GM18502 (cell line): ENCODE results near the gene IGLON5.

Source experiments
- ATAC-seq: cut with Tn5 transposase; IDR thresholded peaks from one replicate; pipeline ENCODE4 v1.9.1; 2021; ENCODE audit warnings: mild to moderate bottlenecking; ENCODE audit not compliant: unreplicated experiment, poor library complexity

Gene IGLON5

GRCh38 chr19:51337861-51338562 lies 26.6 kb downstream of the IGLON5 start:
- no peak for ATAC-seq

GRCh38 chr19:51338563-51339312 lies 27.3 kb downstream of the IGLON5 start:
- ATAC-seq = peak; percentile 59

GRCh38 chr19:51339313-51339686 lies 27.9 kb downstream of the IGLON5 start:
- no peak for ATAC-seq

- peak; percentile 70 for ATAC-seq
Observed at GRCh38 chr19:51339687-51340656, 28.5 kb downstream of the IGLON5 start.

GRCh38 chr19:51341066-51341465 lies 29.6 kb downstream of the IGLON5 start:
- no peak for ATAC-seq

GRCh38 chr19:51341976-51342580 lies 30.6 kb downstream of the IGLON5 start, which contains the start of gene VSIG10L:
Gene VSIG10L, minus strand, starts transcription at chr19:51342139. Its CDS starts 15 bp downstream, at chr19:51342124.
- ATAC-seq = no peak

- ATAC-seq = no peak
Observed at GRCh38 chr19:51342631-51343569, 31.5 kb downstream of the IGLON5 start.

GRCh38 chr19:51345076-51345620 lies 33.7 kb downstream of the IGLON5 start:
- ATAC-seq = no peak

- ATAC-seq = no peak
Observed at GRCh38 chr19:51346742-51347141, 35.3 kb downstream of the IGLON5 start.

GRCh38 chr19:51347209-51347928 lies 35.9 kb downstream of the IGLON5 start:
- no peak for ATAC-seq

GRCh38 chr19:51351266-51351990 lies 40.0 kb downstream of the IGLON5 start:
- ATAC-seq = no peak

- no peak for ATAC-seq
Observed at GRCh38 chr19:51352783-51353360, 41.4 kb downstream of the IGLON5 start.

- no peak for ATAC-seq
Observed at GRCh38 chr19:51354103-51354741, 42.8 kb downstream of the IGLON5 start.

GRCh38 chr19:51354742-51355148 lies 43.3 kb downstream of the IGLON5 start:
- no peak for ATAC-seq

GRCh38 chr19:51356159-51356801 lies 44.8 kb downstream of the IGLON5 start:
- no peak for ATAC-seq

- ATAC-seq = no peak
Observed at GRCh38 chr19:51357952-51358351, 46.5 kb downstream of the IGLON5 start.
